ENCODE results near the gene GNAQ. TPM values are rescaled to one million over a fixed set of nuclear protein-coding genes. Genes with fewer than 3 reads are reported as not detected.

GNAQ gene
- total and polyA plus RNA-seq, 4 donors: 24.6 to 86.2 (median 51.4) TPM

DNA sequence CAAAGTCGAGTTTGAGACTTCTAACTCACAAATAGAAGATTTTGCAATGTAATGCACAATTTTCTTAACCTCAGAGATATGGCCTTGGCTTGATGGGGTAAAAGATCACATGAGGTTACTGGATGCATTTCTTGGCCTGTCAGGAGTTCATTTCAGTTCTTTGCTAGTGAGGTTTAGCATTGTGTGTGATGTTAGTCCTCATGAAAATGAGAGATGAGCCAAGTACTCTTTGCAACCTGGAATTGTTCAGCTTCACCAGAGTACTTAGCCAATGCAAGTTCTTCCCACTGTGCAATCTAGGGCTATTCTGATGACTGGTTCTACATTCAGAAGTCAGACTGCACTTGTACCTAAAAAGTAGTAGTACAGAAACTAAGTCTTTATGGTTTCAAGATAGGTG lies 24.9 kb downstream of the GNAQ start:
- Histone ChIP-seq H3K9ac (ENCODE audit: insufficient read depth in 1 of 2, low read length in 2 of 2) (no peak overlapping the region), H3K27me3 (ENCODE audit: control insufficient read depth in 3 of 3, insufficient read depth in 3 of 3, low read length in 2 of 3) (no peaks in the 10 kb centered on the region), H3K36me3 (ENCODE audit: control insufficient read depth in 4 of 4, insufficient read depth in 4 of 4, low read length in 4 of 4) (no peaks in the 10 kb centered on the region), H3K27ac (ENCODE audit: low read depth in 1 of 2, low read length in 1 of 2) (no peak overlapping the region), H3K4me3 (no peak overlapping the region), H3K9me3 (ENCODE audit: control insufficient read depth in 4 of 4, insufficient read depth in 3 of 4, low read length in 3 of 4) (no peaks in the 10 kb centered on the region), H3K4me1 (ENCODE audit: control insufficient read depth in 5 of 5, insufficient read depth in 5 of 5, low read length in 5 of 5) (peaks cover 0 to 14% (median 10%) of the 10 kb centered on the region in 5 donors)
- no peak for ATAC-seq (ENCODE audit: insufficient read depth, low FRiP score)
- TF ChIP-seq, protein P1, sequence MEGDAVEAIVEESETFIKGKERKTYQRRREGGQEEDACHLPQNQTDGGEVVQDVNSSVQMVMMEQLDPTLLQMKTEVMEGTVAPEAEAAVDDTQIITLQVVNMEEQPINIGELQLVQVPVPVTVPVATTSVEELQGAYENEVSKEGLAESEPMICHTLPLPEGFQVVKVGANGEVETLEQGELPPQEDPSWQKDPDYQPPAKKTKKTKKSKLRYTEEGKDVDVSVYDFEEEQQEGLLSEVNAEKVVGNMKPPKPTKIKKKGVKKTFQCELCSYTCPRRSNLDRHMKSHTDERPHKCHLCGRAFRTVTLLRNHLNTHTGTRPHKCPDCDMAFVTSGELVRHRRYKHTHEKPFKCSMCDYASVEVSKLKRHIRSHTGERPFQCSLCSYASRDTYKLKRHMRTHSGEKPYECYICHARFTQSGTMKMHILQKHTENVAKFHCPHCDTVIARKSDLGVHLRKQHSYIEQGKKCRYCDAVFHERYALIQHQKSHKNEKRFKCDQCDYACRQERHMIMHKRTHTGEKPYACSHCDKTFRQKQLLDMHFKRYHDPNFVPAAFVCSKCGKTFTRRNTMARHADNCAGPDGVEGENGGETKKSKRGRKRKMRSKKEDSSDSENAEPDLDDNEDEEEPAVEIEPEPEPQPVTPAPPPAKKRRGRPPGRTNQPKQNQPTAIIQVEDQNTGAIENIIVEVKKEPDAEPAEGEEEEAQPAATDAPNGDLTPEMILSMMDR (IDR thresholded peaks at IDR 0.05; ENCODE audit: control extremely low read depth, extremely low read depth): no peak
- WGBS, 2 donors: 15 to 28% methylated on average over 1 of the region's 1 CpG
- DNase-seq: no peak

DNA sequence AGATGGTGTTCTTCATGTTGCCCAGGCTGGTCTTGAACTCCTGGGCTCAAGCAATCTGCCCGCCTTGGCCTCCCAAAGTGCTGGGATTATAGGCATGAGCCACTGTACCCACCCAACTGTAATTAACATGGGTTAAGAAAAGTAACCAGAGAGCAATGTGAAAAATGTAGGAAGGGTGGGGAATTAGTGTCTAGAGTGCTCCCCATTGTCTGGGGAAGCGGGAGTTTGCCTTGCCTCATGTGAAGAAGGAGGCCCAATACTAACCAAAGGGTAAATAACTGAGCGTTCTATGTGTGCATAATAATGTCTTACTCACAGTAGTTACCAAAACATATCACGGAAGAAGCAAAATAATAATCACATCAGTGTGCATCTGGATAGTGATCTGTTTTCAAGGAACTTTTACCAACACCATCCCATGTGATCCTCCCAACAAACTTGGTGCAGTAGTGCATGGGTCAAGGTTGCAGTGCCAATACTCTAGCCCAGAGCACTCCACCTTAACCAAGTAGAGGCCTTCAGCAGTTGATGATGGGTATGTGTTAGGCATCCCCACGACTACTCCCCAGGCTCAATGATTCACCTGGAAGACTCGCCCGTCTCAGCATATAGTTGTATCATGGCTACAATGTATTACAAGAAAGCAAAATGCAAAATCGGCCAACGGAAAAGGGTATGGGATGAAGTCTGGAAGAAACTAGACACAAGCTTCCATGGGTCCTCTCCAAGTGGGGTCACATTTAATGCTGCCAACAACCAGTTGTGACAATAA lies 26.2 kb downstream of the GNAQ start:
- no peak overlapping the region for H3K9ac ChIP-seq (ENCODE audit: insufficient read depth in 1 of 2, low read length in 2 of 2)
- H3K27ac ChIP-seq (ENCODE audit: low read depth in 1 of 2, low read length in 1 of 2): no peak overlapping the region
- TF ChIP-seq, protein P1 (IDR thresholded peaks at IDR 0.05; ENCODE audit: control extremely low read depth, extremely low read depth): no peak
- 96% methylated on average over 9 of the region's 9 CpGs for WGBS, 2 donors
- no peaks in the 10 kb centered on the region for H3K36me3 ChIP-seq (ENCODE audit: control insufficient read depth in 4 of 4, insufficient read depth in 4 of 4, low read length in 4 of 4)
- no peak for ATAC-seq (ENCODE audit: insufficient read depth, low FRiP score)
- H3K9me3 ChIP-seq (ENCODE audit: control insufficient read depth in 4 of 4, insufficient read depth in 3 of 4, low read length in 3 of 4): no peaks in the 10 kb centered on the region
- H3K27me3 ChIP-seq (ENCODE audit: control insufficient read depth in 3 of 3, insufficient read depth in 3 of 3, low read length in 2 of 3): no peaks in the 10 kb centered on the region
- peaks cover 0 to 10% (median 3%) of the 10 kb centered on the region in 5 donors for H3K4me1 ChIP-seq (ENCODE audit: control insufficient read depth in 5 of 5, insufficient read depth in 5 of 5, low read length in 5 of 5)
- no peak overlapping the region for H3K4me3 ChIP-seq
- DNase-seq: no peak

DNA sequence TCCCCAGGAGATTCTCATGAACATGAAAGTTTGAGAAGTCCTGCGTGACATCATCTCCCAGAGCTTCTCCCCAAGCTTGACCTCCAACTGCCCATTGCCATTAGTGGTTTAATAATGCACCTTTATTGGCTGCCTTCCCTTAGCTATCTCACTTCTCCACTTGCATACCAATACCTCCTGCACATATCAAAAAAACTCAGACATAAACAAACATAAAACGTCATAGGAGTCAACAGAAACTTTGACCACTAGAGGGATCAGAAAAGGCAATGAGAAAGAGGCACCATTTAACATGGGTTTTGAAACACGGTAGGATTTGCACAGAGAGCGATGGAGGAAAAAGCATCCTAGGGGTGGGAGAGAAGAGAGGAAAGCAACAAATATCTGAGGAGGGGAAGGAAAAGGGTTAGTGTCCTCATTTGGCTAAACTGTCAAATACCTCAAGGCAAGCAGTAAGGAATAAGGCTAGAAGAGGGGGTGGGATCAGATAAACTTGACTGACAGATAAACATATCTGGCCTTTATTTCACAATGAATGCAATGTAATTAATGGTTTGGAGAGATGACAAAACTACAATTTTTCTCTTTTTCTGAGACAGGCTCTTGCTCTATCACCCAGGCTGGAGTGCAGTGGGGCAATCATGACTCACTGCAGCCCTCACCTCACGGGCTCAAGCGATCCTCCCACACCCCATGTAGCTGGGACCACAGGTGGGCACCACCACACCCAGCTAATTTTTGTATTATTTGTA lies 27.0 kb downstream of the GNAQ start:
- Histone ChIP-seq H3K27me3 (ENCODE audit: control insufficient read depth in 3 of 3, insufficient read depth in 3 of 3, low read length in 2 of 3) (no peaks in the 10 kb centered on the region), H3K4me1 (ENCODE audit: control insufficient read depth in 5 of 5, insufficient read depth in 5 of 5, low read length in 5 of 5) (peaks cover 0 to 10% (median 0%) of the 10 kb centered on the region in 5 donors), H3K36me3 (ENCODE audit: control insufficient read depth in 4 of 4, insufficient read depth in 4 of 4, low read length in 4 of 4) (no peaks in the 10 kb centered on the region), H3K9ac (ENCODE audit: insufficient read depth in 1 of 2, low read length in 2 of 2) (no peak overlapping the region), H3K4me3 (no peak overlapping the region), H3K9me3 (ENCODE audit: control insufficient read depth in 4 of 4, insufficient read depth in 3 of 4, low read length in 3 of 4) (no peaks in the 10 kb centered on the region), H3K27ac (ENCODE audit: low read depth in 1 of 2, low read length in 1 of 2) (no peak overlapping the region)
- WGBS, 2 donors: 56 to 69% methylated on average over 6 of the region's 6 CpGs
- ATAC-seq (ENCODE audit: insufficient read depth, low FRiP score) (no peak), DNase-seq (no peak)
- TF ChIP-seq, protein P1 (IDR thresholded peaks at IDR 0.05; ENCODE audit: control extremely low read depth, extremely low read depth): no peak
